GM23338 (cell line): ENCODE measurements around the gene LIFR. TPM values are rescaled to one million over a fixed set of nuclear protein-coding genes. Genes with fewer than 3 reads are reported as not detected.

Source experiments
- ATAC-seq: fragments of 200-7000 bp; cut with Tn5 transposase; 3 replicates; pipeline ENCODE4 v1.9.1; 2020
- DNase-seq: peaks from one replicate; pipeline ENCODE4 v3.0.0-alpha.2; 2015; ENCODE audit warnings: low spot score
- H2AFZ ChIP-seq: fragments of 200-600 bp; sonication (generic); 2 replicates; pipeline ENCODE4 v1.8.0; 2016; ENCODE audit warnings: antibody characterized with exemption, mild to moderate bottlenecking, moderate library complexity
- H3F3A ChIP-seq: fragments of 200-600 bp; sonication (generic); replicated peaks from 2 replicates; pipeline ENCODE4 v1.8.0; 2017; ENCODE audit warnings: antibody characterized with exemption, mixed run types, low read depth
- H3K27ac ChIP-seq: fragments of 200-600 bp; sonication (generic); 2 replicates; pipeline ENCODE4 v1.6.1; 2016; ENCODE audit warnings: low read depth
- H3K27me3 ChIP-seq: fragments of 200-600 bp; sonication (generic); 2 replicates; pipeline ENCODE4 v1.8.0; 2016; ENCODE audit warnings: mild to moderate bottlenecking, mixed run types, moderate library complexity; ENCODE audit not compliant: insufficient read depth
- H3K36me3 ChIP-seq: fragments of 200-600 bp; sonication (generic); 2 replicates; pipeline ENCODE4 v1.8.0; 2016; ENCODE audit warnings: mild to moderate bottlenecking; ENCODE audit not compliant: insufficient read depth
- H3K4me1 ChIP-seq: fragments of 200-600 bp; sonication (generic); 2 replicates; pipeline ENCODE4 v1.8.0; 2016; ENCODE audit warnings: mild to moderate bottlenecking, moderate library complexity; ENCODE audit not compliant: insufficient read depth
- H3K4me2 ChIP-seq: fragments of 200-600 bp; sonication (generic); 2 replicates; pipeline ENCODE4 v1.7.1; 2017; ENCODE audit warnings: mixed run types
- H3K4me3 ChIP-seq: fragments of 200-600 bp; sonication (generic); 2 replicates; pipeline ENCODE4 v1.6.1; 2016; ENCODE audit warnings: mixed run types
- H3K79me2 ChIP-seq: fragments of 200-600 bp; sonication (generic); replicated peaks from 2 replicates; pipeline ENCODE4 v1.8.0; 2017; ENCODE audit warnings: mild to moderate bottlenecking; ENCODE audit not compliant: insufficient read depth
- H3K9me2 ChIP-seq: fragments of 200-600 bp; sonication (generic); 2 replicates; pipeline ENCODE4 v1.8.0; 2017; ENCODE audit not compliant: insufficient read depth
- H4K20me1 ChIP-seq: fragments of 200-600 bp; sonication (generic); replicated peaks from 2 replicates; pipeline ENCODE4 v1.8.0; 2017; ENCODE audit warnings: mild to moderate bottlenecking; ENCODE audit not compliant: insufficient read depth
- H3K27ac Mint-ChIP-seq: 2 replicates; pipeline ENCODE4 v1.8.0; 2020; ENCODE audit warnings: inconsistent platforms, mild to moderate bottlenecking, moderate library complexity, mixed read lengths
- H3K27me3 Mint-ChIP-seq: 3 replicates; pipeline ENCODE4 v1.8.0; 2022; ENCODE audit warnings: low read depth, mild to moderate bottlenecking, moderate library complexity, mixed read lengths, inconsistent platforms; ENCODE audit not compliant: insufficient read depth, poor library complexity
- H3K36me3 Mint-ChIP-seq: 3 replicates; pipeline ENCODE4 v1.8.0; 2021; ENCODE audit warnings: low read depth, mild to moderate bottlenecking, inconsistent platforms, moderate library complexity, mixed read lengths
- H3K4me1 Mint-ChIP-seq: 3 replicates; pipeline ENCODE4 v1.8.0; 2020; ENCODE audit warnings: mild to moderate bottlenecking, inconsistent platforms, mixed read lengths
- H3K4me3 Mint-ChIP-seq: 3 replicates; pipeline ENCODE4 v1.8.0; 2021; ENCODE audit warnings: moderate library complexity, mild to moderate bottlenecking, inconsistent platforms, mixed read lengths
- H3K9me3 Mint-ChIP-seq: 3 replicates; pipeline ENCODE4 v1.8.0; 2020; ENCODE audit warnings: moderate library complexity, mild to moderate bottlenecking, inconsistent platforms, mixed read lengths
- CREB1 ChIP-seq: fragments of 250-450 bp; sonication (Bioruptor Pico); IDR thresholded peaks from 2 replicates; pipeline ENCODE4 v1.5.0; 2020; ENCODE audit warnings: low read depth, mild to moderate bottlenecking, moderate library complexity
- CTCF ChIP-seq, 2 experiments: fragments of 200-600 bp in 1 of 2; sonication (generic) in 1 of 2; conservative IDR thresholded peaks; 2 replicates each; pipeline versions ENCODE4 v1.5.1 to v1.6.1; 2016 to 2017; ENCODE audit warnings: antibody characterized with exemption in 2 of 2, low read depth in 2 of 2, mild to moderate bottlenecking in 2 of 2, moderate library complexity in 1 of 2
- EZH2 ChIP-seq: fragments of 200-600 bp; sonication (generic); IDR thresholded peaks from one replicate; pipeline ENCODE4 v1.8.0; 2017; ENCODE audit warnings: antibody characterized with exemption, mild to moderate bottlenecking, low read depth; ENCODE audit not compliant: unreplicated experiment
- EZH2phosphoT487 ChIP-seq: fragments of 200-600 bp; sonication (generic); IDR thresholded peaks from one replicate; pipeline ENCODE4 v1.8.1; 2018; ENCODE audit warnings: antibody characterized with exemption; ENCODE audit not compliant: unreplicated experiment
- JUNB ChIP-seq: IDR thresholded peaks from one replicate; pipeline ENCODE4 v1.6.1; 2016; ENCODE audit warnings: antibody characterized with exemption; ENCODE audit not compliant: unreplicated experiment
- NANOG ChIP-seq: IDR thresholded peaks from 2 replicates; pipeline ENCODE4 v1.6.1; 2016; ENCODE audit warnings: antibody characterized with exemption, borderline replicate concordance
- POLR2AphosphoS5 ChIP-seq: IDR thresholded peaks from 2 replicates; pipeline ENCODE4 v1.6.1; 2016; ENCODE audit warnings: antibody characterized with exemption, low read depth
- STAT1 ChIP-seq: IDR thresholded peaks from one replicate; pipeline ENCODE4 v1.6.1; 2016; ENCODE audit warnings: antibody characterized with exemption; ENCODE audit not compliant: unreplicated experiment
- ZNF114 ChIP-seq: fragments of 250-450 bp; sonication (Bioruptor Pico); IDR thresholded peaks from 2 replicates; pipeline ENCODE4 v1.5.0; 2020; ENCODE audit warnings: mild to moderate bottlenecking, moderate library complexity
- ZNF331 ChIP-seq: fragments of 250-450 bp; sonication (Bioruptor Pico); IDR thresholded peaks from 2 replicates; pipeline ENCODE4 v1.5.0; 2020; ENCODE audit warnings: low read depth, mild to moderate bottlenecking, moderate library complexity
- ZNF462 ChIP-seq: fragments of 250-450 bp; sonication (Bioruptor Pico); IDR thresholded peaks from 2 replicates; pipeline ENCODE4 v1.5.0; 2020; ENCODE audit warnings: mild to moderate bottlenecking, moderate library complexity
- polyA plus RNA-seq: library from polyadenylated mRNA; unstranded; fragments of >200 nt; fragmentation: Nextera tagmentation; extraction: Ambion mirVana; gene quantifications from 2 replicates; pipeline ENCODE4 v1.2.1, GENCODE V29; 2016
- total RNA-seq: library from RNA; depleted of rRNA; stranded (reverse); fragments of >200 nt; shearing (Covaris generic); gene quantifications from 2 replicates; pipeline ENCODE4 v1.2.3, GENCODE V29; 2014
- TF ChIP-seq, protein P1 (sequence below): IDR thresholded peaks from one replicate; pipeline ENCODE4 v1.6.1; 2018; ENCODE audit warnings: antibody characterized with exemption; ENCODE audit not compliant: unreplicated experiment
- TF ChIP-seq, protein P2 (sequence below): IDR thresholded peaks from 2 replicates; pipeline ENCODE4 v1.6.1; 2016; ENCODE audit warnings: antibody characterized with exemption

LIFR gene
- total and polyA plus RNA-seq, 2 experiments from 2014 or later: 11.0 to 25.2 TPM

- H3K4me3 ChIP-seq: no peak overlapping the region
- no peak overlapping the region for H3K4me3 Mint-ChIP-seq
- no peak overlapping the region for H2AFZ ChIP-seq
- no peak overlapping the region; the same call in 1 of the 2 replicates for H3K27ac Mint-ChIP-seq
- TF ChIP-seq ZNF462 (CRISPR knock-in tag): no peak
- TF ChIP-seq NANOG: no peak
- TF ChIP-seq, protein P1, sequence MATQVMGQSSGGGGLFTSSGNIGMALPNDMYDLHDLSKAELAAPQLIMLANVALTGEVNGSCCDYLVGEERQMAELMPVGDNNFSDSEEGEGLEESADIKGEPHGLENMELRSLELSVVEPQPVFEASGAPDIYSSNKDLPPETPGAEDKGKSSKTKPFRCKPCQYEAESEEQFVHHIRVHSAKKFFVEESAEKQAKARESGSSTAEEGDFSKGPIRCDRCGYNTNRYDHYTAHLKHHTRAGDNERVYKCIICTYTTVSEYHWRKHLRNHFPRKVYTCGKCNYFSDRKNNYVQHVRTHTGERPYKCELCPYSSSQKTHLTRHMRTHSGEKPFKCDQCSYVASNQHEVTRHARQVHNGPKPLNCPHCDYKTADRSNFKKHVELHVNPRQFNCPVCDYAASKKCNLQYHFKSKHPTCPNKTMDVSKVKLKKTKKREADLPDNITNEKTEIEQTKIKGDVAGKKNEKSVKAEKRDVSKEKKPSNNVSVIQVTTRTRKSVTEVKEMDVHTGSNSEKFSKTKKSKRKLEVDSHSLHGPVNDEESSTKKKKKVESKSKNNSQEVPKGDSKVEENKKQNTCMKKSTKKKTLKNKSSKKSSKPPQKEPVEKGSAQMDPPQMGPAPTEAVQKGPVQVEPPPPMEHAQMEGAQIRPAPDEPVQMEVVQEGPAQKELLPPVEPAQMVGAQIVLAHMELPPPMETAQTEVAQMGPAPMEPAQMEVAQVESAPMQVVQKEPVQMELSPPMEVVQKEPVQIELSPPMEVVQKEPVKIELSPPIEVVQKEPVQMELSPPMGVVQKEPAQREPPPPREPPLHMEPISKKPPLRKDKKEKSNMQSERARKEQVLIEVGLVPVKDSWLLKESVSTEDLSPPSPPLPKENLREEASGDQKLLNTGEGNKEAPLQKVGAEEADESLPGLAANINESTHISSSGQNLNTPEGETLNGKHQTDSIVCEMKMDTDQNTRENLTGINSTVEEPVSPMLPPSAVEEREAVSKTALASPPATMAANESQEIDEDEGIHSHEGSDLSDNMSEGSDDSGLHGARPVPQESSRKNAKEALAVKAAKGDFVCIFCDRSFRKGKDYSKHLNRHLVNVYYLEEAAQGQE: no peak
- TF ChIP-seq POLR2AphosphoS5: no peak
- TF ChIP-seq ZNF331 (CRISPR knock-in tag): no peak
- no peak for TF ChIP-seq CTCF (conservative IDR thresholded peaks at IDR 0.05; ENCODE audit: low read depth in 2 of 2)
- TF ChIP-seq EZH2phosphoT487: no peak
- no peak for TF ChIP-seq STAT1
- TF ChIP-seq JUNB: no peak
- no peak for TF ChIP-seq EZH2
- TF ChIP-seq, protein P2, sequence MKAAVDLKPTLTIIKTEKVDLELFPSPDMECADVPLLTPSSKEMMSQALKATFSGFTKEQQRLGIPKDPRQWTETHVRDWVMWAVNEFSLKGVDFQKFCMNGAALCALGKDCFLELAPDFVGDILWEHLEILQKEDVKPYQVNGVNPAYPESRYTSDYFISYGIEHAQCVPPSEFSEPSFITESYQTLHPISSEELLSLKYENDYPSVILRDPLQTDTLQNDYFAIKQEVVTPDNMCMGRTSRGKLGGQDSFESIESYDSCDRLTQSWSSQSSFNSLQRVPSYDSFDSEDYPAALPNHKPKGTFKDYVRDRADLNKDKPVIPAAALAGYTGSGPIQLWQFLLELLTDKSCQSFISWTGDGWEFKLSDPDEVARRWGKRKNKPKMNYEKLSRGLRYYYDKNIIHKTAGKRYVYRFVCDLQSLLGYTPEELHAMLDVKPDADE: no peak
- TF ChIP-seq CREB1 (CRISPR knock-in tag): no peak
- TF ChIP-seq ZNF114 (CRISPR knock-in tag): no peak
- H3K27me3 ChIP-seq: no peaks in the 10 kb centered on the region
- H3K36me3 Mint-ChIP-seq: no peaks in the 10 kb centered on the region
- H3K4me2 ChIP-seq: no peak overlapping the region
- peaks cover 14% of the 10 kb centered on the region; the same call in 1 of the 2 replicates for H3K4me1 ChIP-seq
- DNase-seq: no peak
- peaks cover 2% of the 10 kb centered on the region for H3K27me3 Mint-ChIP-seq
- ATAC-seq: no peak
- no peak overlapping the region for H3K27ac ChIP-seq
- H4K20me1 ChIP-seq: no peaks in the 10 kb centered on the region
- H3K9me2 ChIP-seq: peaks cover 32% of the 10 kb centered on the region
- peaks cover 25% of the 10 kb centered on the region for H3K4me1 Mint-ChIP-seq
- no peaks in the 10 kb centered on the region for H3K9me3 Mint-ChIP-seq
- no peaks in the 10 kb centered on the region for H3K36me3 ChIP-seq
- H3F3A ChIP-seq: no peaks in the 10 kb centered on the region
- H3K79me2 ChIP-seq: no peaks in the 10 kb centered on the region
Measured at GRCh38 chr5:38601133-38601862, 44.9 kb upstream of the LIFR start.
